ENCODE data around the gene CD81.

Gene CD81

DNA sequence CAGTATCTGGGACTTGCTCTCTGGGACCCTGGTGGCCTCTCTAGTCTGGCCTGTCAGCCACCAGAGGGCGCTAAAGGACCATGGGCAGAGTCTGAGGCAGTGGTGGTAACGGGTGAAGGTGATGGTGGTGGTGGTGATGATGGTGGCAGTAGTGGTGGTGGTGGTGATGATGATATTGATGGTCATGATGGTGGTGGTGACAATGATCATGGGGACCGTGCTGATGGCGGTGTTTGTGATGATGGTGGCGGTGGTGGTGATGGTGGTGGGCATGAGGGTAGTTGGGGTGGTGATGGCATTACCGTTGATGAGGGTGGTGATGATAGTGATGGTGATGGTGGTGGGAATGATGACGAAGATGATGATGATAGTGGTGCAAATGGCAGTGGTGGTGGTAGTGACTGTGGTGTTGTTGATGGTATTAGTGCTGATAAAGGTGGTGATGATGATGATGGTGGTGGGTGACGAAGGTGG, 51.2 kb downstream of the CD81 start:
- H3K4me2 ChIP-seq (ENCODE audit: low read length): no peak overlapping the region
- H3K27ac ChIP-seq (ENCODE audit: low read length): no peak overlapping the region
- no peaks in the 10 kb centered on the region for H3K27me3 ChIP-seq (ENCODE audit: low read depth, low read length)
- TF ChIP-seq, protein P1, sequence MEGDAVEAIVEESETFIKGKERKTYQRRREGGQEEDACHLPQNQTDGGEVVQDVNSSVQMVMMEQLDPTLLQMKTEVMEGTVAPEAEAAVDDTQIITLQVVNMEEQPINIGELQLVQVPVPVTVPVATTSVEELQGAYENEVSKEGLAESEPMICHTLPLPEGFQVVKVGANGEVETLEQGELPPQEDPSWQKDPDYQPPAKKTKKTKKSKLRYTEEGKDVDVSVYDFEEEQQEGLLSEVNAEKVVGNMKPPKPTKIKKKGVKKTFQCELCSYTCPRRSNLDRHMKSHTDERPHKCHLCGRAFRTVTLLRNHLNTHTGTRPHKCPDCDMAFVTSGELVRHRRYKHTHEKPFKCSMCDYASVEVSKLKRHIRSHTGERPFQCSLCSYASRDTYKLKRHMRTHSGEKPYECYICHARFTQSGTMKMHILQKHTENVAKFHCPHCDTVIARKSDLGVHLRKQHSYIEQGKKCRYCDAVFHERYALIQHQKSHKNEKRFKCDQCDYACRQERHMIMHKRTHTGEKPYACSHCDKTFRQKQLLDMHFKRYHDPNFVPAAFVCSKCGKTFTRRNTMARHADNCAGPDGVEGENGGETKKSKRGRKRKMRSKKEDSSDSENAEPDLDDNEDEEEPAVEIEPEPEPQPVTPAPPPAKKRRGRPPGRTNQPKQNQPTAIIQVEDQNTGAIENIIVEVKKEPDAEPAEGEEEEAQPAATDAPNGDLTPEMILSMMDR (IDR thresholded peaks at IDR 0.05; ENCODE audit: low read depth, low read length): peak; percentile 90
- no peak for TF ChIP-seq EZH2phosphoT487 (IDR thresholded peaks at IDR 0.05; ENCODE audit: low read depth)
- H4K20me1 ChIP-seq (ENCODE audit: insufficient read depth, low read length): no peaks in the 10 kb centered on the region
- H3K79me2 ChIP-seq (ENCODE audit: low read length): no peaks in the 10 kb centered on the region
- H3K36me3 ChIP-seq (replicated peaks; ENCODE audit: low read depth, low read length): no peaks in the 10 kb centered on the region
- no peak overlapping the region for H3K9ac ChIP-seq (ENCODE audit: low read length)
- H3K4me3 ChIP-seq (ENCODE audit: low read length): no peak overlapping the region
- H2AFZ ChIP-seq (ENCODE audit: low read depth, low read length): no peak overlapping the region
- no peaks in the 10 kb centered on the region for H3K9me3 ChIP-seq (ENCODE audit: insufficient read depth, low read length)
- no peaks in the 10 kb centered on the region for H3K4me1 ChIP-seq (ENCODE audit: low read length)

DNA sequence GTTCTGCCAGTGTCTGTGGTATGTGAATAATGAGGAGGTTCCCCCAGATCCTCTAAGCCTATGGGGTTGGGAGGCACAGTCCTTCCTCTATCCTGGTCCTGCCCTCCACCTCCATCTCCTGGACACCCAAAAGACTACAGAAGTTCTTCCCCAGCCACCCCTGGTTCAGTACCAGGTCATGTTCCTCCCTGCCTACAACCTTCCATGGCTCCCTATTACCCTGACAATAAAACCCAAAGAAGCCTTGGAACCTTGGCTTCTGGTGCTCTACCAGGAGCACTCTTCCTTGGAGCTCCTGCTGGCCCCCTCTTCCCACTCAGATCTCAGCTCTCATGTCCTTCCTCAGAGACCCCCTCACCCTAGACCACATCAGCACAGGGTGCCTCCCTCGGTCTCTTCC, 54.3 kb downstream of the CD81 start:
- H3K27me3 ChIP-seq (ENCODE audit: low read depth, low read length): no peaks in the 10 kb centered on the region
- H4K20me1 ChIP-seq (ENCODE audit: insufficient read depth, low read length): no peaks in the 10 kb centered on the region
- H3K9me3 ChIP-seq (ENCODE audit: insufficient read depth, low read length): no peaks in the 10 kb centered on the region
- no peak overlapping the region for H3K9ac ChIP-seq (ENCODE audit: low read length)
- no peak overlapping the region for H3K4me3 ChIP-seq (ENCODE audit: low read length)
- no peaks in the 10 kb centered on the region for H3K36me3 ChIP-seq (replicated peaks; ENCODE audit: low read depth, low read length)
- H3K4me2 ChIP-seq (ENCODE audit: low read length): no peak overlapping the region
- H3K79me2 ChIP-seq (ENCODE audit: low read length): no peaks in the 10 kb centered on the region
- no peak overlapping the region for H2AFZ ChIP-seq (ENCODE audit: low read depth, low read length)
- TF ChIP-seq, protein P1 (IDR thresholded peaks at IDR 0.05; ENCODE audit: low read depth, low read length): no peak
- no peak for TF ChIP-seq EZH2phosphoT487 (IDR thresholded peaks at IDR 0.05; ENCODE audit: low read depth)
- no peak overlapping the region for H3K27ac ChIP-seq (ENCODE audit: low read length)
- H3K4me1 ChIP-seq (ENCODE audit: low read length): no peaks in the 10 kb centered on the region

DNA sequence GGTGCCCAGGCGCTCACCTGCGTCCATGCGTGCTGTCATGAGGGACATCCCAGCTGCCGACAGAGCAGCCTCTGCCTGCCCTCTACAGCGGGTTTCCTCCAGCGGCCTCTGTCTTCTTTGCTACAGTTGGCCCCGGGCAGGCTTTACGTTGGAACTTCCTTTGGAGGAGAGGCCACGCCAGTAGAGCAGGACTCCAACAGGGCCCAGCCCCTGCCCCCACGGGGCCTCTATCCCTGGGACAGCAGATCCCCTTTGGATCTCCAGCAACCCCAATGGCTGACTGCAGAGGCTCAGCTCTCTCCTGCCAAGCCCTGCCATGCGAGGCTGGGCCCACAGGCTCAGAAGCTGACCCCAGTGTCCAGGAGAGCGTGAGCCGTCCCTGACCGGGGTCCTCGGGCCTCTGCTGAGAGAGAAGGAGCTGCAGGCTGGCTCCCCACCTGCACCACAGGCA, 55.1 kb downstream of the CD81 start:
- H3K4me2 ChIP-seq (ENCODE audit: low read length): no peak overlapping the region
- H3K9ac ChIP-seq (ENCODE audit: low read length): no peak overlapping the region
- no peak overlapping the region for H3K4me3 ChIP-seq (ENCODE audit: low read length)
- no peaks in the 10 kb centered on the region for H3K79me2 ChIP-seq (ENCODE audit: low read length)
- H4K20me1 ChIP-seq (ENCODE audit: insufficient read depth, low read length): no peaks in the 10 kb centered on the region
- H3K9me3 ChIP-seq (ENCODE audit: insufficient read depth, low read length): no peaks in the 10 kb centered on the region
- no peaks in the 10 kb centered on the region for H3K27me3 ChIP-seq (ENCODE audit: low read depth, low read length)
- H3K36me3 ChIP-seq (replicated peaks; ENCODE audit: low read depth, low read length): no peaks in the 10 kb centered on the region
- TF ChIP-seq, protein P1 (IDR thresholded peaks at IDR 0.05; ENCODE audit: low read depth, low read length): no peak
- TF ChIP-seq EZH2phosphoT487 (IDR thresholded peaks at IDR 0.05; ENCODE audit: low read depth): no peak
- no peak overlapping the region for H3K27ac ChIP-seq (ENCODE audit: low read length)
- no peaks in the 10 kb centered on the region for H3K4me1 ChIP-seq (ENCODE audit: low read length)
- no peak overlapping the region for H2AFZ ChIP-seq (ENCODE audit: low read depth, low read length)

DNA sequence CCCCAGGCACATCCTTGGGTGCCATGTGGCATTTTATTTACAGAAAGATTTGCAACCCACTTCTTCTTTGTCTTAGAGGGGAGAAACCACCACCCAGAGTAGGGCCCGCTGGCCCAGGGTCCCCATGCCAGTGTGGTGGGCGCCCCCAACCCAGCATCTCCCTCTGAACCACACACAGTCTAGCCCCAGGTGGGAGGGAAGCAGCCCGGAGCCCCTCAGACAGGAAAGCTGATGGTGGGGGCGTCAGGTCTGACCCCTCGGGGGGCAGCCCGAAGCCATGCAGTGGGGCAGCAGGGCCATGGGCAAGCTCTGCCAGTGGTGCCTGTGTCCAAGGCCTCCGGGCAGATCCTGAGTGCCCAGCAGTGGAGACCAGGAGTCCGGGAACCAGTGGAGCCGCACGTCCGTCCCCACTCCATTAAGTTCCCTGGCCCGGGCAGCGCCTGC, 55.5 kb downstream of the CD81 start:
- H3K4me1 ChIP-seq (ENCODE audit: low read length): no peaks in the 10 kb centered on the region
- H2AFZ ChIP-seq (ENCODE audit: low read depth, low read length): no peak overlapping the region
- H3K9ac ChIP-seq (ENCODE audit: low read length): no peak overlapping the region
- no peaks in the 10 kb centered on the region for H3K27me3 ChIP-seq (ENCODE audit: low read depth, low read length)
- no peak overlapping the region for H3K27ac ChIP-seq (ENCODE audit: low read length)
- TF ChIP-seq, protein P1 (IDR thresholded peaks at IDR 0.05; ENCODE audit: low read depth, low read length): no peak
- no peak for TF ChIP-seq EZH2phosphoT487 (IDR thresholded peaks at IDR 0.05; ENCODE audit: low read depth)
- no peak overlapping the region for H3K4me3 ChIP-seq (ENCODE audit: low read length)
- H3K4me2 ChIP-seq (ENCODE audit: low read length): no peak overlapping the region
- no peaks in the 10 kb centered on the region for H3K9me3 ChIP-seq (ENCODE audit: insufficient read depth, low read length)
- no peaks in the 10 kb centered on the region for H4K20me1 ChIP-seq (ENCODE audit: insufficient read depth, low read length)
- H3K36me3 ChIP-seq (replicated peaks; ENCODE audit: low read depth, low read length): no peaks in the 10 kb centered on the region
- no peaks in the 10 kb centered on the region for H3K79me2 ChIP-seq (ENCODE audit: low read length)
